Measurements from ENCODE around the gene CEP112. TPM values are rescaled to one million over a fixed set of nuclear protein-coding genes. Genes with fewer than 3 reads are reported as not detected.

The CEP112 gene
- total and polyA plus RNA-seq, 2 of the 13 experiments (the other 11 are each of a cell fraction or from before 2014, with no cell fraction given) = 1.2 to 3.4 TPM

DNA sequence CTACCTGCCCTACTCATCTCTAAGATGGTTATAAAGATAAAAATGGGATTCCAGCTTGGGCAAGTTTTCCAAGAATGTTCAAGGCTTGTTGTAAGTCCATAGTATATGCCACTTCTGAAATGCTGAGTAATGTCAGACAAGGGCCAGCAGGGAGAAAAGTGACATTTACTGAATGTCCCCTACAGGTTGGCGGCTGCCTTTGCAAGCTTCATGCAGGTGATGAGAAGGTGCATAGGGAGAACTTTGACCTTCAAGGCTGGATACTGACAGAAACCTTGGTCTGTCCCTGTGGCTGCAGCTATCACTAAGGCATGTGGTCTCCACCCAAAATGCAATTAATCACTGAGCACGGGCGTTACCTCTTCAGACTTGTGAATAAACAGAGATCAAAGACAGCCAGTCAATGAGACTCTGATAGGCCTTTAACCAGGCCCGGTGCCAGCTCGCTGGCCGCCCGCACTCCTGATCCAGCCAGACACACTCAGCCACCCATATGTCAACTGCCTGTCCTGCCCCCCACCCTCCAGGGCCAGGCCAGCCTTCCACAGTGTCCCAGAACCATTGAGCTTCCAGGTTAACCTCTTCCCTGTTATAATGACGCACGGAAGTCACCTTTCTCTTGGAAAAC lies 603.6 kb downstream of the CEP112 start (continued):
- TF ChIP-seq, protein P1, sequence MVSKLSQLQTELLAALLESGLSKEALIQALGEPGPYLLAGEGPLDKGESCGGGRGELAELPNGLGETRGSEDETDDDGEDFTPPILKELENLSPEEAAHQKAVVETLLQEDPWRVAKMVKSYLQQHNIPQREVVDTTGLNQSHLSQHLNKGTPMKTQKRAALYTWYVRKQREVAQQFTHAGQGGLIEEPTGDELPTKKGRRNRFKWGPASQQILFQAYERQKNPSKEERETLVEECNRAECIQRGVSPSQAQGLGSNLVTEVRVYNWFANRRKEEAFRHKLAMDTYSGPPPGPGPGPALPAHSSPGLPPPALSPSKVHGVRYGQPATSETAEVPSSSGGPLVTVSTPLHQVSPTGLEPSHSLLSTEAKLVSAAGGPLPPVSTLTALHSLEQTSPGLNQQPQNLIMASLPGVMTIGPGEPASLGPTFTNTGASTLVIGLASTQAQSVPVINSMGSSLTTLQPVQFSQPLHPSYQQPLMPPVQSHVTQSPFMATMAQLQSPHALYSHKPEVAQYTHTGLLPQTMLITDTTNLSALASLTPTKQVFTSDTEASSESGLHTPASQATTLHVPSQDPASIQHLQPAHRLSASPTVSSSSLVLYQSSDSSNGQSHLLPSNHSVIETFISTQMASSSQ (IDR thresholded peaks at IDR 0.05; ENCODE audit: low read depth) = no peak
- TF ChIP-seq, protein P1 (CRISPR knock-in tag; IDR thresholded peaks at IDR 0.05; ENCODE audit: borderline replicate concordance) = peak; percentile 77; the same call in 1 of the 2 replicates
- TF ChIP-seq SP4 (CRISPR knock-in tag; IDR thresholded peaks at IDR 0.05) = no peak
- no peak for TF ChIP-seq SRSF9 (IDR thresholded peaks at IDR 0.05; ENCODE audit: borderline replicate concordance, insufficient read depth, low read depth, low read length, poor library complexity, severe bottlenecking)
- TF ChIP-seq ZKSCAN1 (IDR thresholded peaks at IDR 0.05; ENCODE audit: low read length) = no peak
- TF ChIP-seq ZNF879 (CRISPR knock-in tag; IDR thresholded peaks at IDR 0.05) = no peak
- TF ChIP-seq SOX5 (CRISPR knock-in tag; IDR thresholded peaks at IDR 0.05; ENCODE audit: borderline replicate concordance) = peak; percentile 26; the same call in 1 of the 2 replicates
- TF ChIP-seq, protein P2, sequence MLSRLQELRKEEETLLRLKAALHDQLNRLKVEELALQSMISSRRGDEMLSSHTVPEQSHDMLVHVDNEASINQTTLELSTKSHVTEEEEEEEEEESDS (CRISPR knock-in tag; IDR thresholded peaks at IDR 0.05; ENCODE audit: borderline replicate concordance) = no peak
- no peak for TF ChIP-seq ZNF329 (CRISPR knock-in tag; IDR thresholded peaks at IDR 0.05; ENCODE audit: low read depth)
- TF ChIP-seq, protein P3, sequence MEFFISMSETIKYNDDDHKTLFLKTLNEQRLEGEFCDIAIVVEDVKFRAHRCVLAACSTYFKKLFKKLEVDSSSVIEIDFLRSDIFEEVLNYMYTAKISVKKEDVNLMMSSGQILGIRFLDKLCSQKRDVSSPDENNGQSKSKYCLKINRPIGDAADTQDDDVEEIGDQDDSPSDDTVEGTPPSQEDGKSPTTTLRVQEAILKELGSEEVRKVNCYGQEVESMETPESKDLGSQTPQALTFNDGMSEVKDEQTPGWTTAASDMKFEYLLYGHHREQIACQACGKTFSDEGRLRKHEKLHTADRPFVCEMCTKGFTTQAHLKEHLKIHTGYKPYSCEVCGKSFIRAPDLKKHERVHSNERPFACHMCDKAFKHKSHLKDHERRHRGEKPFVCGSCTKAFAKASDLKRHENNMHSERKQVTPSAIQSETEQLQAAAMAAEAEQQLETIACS (CRISPR knock-in tag; IDR thresholded peaks at IDR 0.05) = no peak
- TF ChIP-seq ZNF160 (CRISPR knock-in tag; IDR thresholded peaks at IDR 0.05) = no peak
- TF ChIP-seq ZBTB20 (CRISPR knock-in tag; IDR thresholded peaks at IDR 0.05; ENCODE audit: borderline replicate concordance, low read depth) = no peak
- TF ChIP-seq ZNF547 (CRISPR knock-in tag; IDR thresholded peaks at IDR 0.05) = no peak
- TF ChIP-seq, protein P4, sequence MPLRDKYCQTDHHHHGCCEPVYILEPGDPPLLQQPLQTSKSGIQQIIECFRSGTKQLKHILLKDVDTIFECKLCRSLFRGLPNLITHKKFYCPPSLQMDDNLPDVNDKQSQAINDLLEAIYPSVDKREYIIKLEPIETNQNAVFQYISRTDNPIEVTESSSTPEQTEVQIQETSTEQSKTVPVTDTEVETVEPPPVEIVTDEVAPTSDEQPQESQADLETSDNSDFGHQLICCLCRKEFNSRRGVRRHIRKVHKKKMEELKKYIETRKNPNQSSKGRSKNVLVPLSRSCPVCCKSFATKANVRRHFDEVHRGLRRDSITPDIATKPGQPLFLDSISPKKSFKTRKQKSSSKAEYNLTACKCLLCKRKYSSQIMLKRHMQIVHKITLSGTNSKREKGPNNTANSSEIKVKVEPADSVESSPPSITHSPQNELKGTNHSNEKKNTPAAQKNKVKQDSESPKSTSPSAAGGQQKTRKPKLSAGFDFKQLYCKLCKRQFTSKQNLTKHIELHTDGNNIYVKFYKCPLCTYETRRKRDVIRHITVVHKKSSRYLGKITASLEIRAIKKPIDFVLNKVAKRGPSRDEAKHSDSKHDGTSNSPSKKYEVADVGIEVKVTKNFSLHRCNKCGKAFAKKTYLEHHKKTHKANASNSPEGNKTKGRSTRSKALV (CRISPR knock-in tag; IDR thresholded peaks at IDR 0.05) = no peak
- TF ChIP-seq, protein P5, sequence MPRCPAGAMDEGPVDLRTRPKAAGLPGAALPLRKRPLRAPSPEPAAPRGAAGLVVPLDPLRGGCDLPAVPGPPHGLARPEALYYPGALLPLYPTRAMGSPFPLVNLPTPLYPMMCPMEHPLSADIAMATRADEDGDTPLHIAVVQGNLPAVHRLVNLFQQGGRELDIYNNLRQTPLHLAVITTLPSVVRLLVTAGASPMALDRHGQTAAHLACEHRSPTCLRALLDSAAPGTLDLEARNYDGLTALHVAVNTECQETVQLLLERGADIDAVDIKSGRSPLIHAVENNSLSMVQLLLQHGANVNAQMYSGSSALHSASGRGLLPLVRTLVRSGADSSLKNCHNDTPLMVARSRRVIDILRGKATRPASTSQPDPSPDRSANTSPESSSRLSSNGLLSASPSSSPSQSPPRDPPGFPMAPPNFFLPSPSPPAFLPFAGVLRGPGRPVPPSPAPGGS (CRISPR knock-in tag; IDR thresholded peaks at IDR 0.05) = no peak
- TF ChIP-seq ZSCAN9 (CRISPR knock-in tag; IDR thresholded peaks at IDR 0.05; ENCODE audit: borderline replicate concordance) = no peak
- TF ChIP-seq ZNF207 (IDR thresholded peaks at IDR 0.05; ENCODE audit: borderline replicate concordance) = no peak
- TF ChIP-seq ZNF383 (CRISPR knock-in tag; IDR thresholded peaks at IDR 0.05; ENCODE audit: borderline replicate concordance) = no peak

Measured in HepG2 (cell line).